GM18499 (cell line): Measurements from ENCODE around the gene IL6ST.

Experiments
- ATAC-seq: cut with Tn5 transposase; IDR thresholded peaks from one replicate; pipeline ENCODE4 v1.9.1; 2021; ENCODE audit warnings: moderate number of reproducible peaks; ENCODE audit not compliant: insufficient read depth, unreplicated experiment

The IL6ST gene

DNA sequence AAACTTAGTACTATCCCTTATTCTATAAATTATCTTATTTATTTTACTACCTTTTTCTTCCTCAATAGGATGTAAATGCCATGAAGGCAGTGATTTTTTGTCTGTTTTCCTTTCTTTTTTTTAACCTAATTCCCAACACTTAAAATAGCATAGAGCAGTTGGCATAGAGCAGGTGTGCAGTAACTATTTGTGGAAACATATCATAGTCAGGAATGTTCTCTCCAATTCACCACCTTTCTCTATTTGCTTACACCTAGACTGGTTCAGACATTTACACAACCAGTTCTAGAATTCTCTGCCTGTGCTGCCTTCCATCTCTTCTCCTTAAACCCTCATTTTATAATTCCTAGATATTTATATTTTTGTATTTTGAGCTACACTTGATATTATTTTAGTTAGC is 94.0 kb downstream of the IL6ST start:
- ATAC-seq, result no peak

DNA sequence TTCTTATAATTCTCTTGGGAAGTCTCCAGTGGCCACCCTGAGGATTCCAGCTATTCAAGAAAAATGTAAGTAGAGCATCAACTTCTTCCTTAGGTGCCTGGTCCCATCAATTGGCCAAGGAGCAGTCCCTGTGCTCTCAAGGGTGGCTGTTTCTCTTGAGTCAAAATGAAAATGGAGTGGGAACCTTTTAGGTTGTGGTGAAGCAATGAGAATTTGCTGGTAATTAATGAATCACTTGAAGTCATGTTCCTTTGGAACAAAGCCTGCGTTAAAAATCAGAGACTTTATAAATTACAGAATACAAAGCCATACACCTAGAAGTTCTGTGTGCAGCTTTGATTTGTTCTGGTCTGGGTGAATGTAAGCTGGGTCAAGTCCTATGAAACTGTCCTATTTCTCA is 94.7 kb downstream of the IL6ST start:
- no peak for ATAC-seq

DNA sequence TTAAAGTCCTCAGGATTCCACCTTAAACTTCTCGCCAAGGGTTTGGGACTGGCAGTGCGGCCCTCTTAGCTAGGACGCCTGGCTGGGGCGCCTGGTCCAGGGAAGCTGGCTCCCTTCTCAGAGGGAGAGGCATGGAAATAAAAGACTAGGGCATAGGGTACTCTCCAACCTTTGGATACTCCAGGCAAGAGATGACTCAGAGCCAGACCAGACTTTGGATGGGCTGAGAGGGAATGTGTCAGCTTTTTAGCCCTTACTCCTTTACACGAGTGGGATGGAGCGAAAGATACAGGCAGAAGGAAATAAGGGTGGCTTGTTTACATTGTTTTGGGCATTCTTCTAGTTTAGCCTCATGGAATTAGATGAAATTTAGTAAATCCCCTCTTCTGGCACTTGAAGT is 95.4 kb downstream of the IL6ST start:
- ATAC-seq, result no peak

DNA sequence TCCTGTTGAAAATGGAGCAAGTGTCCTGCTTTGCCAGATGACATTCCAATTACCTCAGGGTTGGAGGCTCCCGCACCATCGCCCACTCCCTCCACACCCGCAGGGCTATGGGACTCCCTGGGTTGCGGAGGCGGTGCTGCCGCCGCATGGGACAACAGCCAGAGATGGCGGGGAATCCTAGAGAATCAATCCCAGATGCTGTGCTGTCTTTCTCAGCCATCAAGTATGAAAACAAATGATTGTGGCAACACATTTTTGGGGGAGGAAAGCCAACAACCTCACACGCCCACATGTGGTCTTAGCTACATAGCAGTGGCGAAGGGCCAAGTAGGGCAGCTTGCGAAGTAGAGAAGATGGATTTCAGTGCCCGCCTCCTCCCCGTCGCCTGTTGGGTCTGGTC is 96.9 kb downstream of the IL6ST start:
- ATAC-seq, result no peak

DNA sequence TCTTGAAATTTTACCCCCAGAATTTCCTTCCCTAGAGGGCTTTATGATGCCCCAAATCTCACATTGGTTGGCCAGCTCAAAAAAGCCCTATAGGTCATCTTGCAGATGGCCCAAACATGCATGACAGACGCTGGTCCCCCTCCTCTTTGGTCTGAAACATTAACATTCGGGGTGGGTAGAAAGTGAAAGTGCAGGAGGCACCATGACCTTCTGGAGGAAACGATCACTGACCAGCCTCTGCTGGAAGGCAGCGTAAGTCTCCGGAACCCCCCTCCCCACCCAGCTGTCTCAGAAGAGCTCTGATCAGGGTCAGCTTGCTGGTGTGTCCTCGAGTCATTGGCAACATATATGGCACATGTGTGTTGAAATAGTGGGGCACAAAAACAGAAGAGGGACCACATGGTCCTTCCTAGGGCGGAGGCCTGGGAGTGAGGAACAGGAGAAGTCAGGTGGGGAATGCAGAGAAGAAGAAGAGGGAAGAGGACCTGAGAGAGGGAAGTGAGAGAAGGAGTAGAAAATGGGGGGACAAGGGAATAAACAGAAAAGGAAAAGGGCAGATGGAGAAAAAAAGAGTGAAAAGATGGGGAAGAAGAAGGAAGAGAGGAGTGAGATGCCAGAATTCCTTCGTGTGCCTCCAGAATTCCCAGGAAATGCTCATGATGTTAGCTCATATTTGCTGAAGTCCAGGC is 97.4 kb downstream of the IL6ST start:
- ATAC-seq, result no peak

DNA sequence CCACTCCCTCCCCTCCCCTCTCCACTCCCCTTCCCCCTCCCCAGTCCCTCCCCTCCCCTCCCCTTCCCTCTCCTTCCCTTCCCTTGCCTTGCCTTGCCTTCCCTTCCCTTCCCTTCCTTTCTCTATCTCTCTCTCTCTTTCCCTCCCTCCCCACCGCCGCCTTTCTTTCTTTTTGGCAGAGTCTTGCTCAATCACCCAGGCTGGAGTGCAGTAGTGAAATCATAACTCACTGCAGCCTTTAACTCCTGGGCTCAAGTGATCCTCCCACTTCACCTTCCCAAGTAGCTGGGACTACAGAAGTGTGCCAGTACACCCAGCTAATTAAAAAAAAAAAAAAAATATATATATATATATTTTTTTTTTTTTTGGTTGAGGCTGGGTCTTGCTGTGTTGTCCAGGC is 98.1 kb downstream of the IL6ST start:
- no peak for ATAC-seq

DNA sequence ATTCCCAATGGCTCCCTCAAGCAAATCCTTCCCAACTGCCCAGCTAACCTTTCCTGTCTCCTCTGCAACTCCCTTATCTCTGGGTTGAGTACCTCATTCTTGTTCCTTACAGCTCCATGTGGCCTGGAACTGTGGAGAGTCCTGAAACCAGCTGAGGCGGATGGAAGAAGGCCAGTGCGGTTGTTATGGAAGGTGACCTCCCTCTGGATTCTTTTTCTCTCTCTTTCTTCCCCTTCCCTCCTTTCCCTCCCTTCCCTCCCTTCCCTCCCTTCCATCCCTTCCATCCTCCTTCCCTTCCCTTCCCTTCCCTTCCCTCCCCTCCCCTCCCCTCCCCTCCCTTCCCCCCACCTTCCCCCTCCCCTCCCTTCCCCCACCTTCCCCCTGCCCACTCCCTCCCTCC is 98.5 kb downstream of the IL6ST start:
- no peak for ATAC-seq

DNA sequence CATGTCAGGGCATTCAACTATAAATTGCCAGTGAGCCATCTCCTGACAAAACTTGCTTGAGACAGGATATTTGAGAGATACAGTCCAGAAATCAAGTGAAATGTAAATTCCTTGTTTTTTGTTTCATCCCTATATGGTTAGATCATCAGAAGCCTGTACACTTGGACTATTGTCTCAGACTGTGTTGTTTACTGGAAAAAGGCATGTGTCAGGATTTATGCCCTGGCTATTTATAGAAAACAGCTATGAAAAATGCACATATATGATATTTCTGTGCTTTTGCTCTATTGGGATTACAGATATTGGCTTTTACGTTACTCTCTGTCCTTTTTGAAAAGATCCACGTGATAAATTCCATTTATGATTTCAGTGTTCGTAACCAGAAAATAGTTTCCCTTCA is 99.4 kb downstream of the IL6ST start:
- no peak for ATAC-seq

DNA sequence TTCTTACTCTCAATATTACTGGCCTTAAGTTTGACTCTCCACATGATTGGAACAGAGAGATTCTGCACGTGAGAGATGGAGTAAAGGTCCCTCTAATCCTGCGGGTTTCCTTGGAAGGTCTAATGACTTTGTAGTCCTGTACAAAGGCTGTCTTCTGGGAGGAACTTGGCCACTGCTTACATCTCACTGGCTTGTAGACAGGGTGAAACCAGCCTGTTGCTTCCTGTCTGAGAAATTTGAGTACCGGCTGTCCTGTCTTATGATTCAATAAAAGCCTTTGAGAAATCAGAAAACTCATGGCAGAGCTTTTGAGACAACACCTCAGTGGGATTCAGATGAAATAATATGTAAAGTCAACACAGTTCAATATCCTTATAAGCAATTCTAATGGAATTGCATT is 100.6 kb downstream of the IL6ST start:
- ATAC-seq, result no peak

DNA sequence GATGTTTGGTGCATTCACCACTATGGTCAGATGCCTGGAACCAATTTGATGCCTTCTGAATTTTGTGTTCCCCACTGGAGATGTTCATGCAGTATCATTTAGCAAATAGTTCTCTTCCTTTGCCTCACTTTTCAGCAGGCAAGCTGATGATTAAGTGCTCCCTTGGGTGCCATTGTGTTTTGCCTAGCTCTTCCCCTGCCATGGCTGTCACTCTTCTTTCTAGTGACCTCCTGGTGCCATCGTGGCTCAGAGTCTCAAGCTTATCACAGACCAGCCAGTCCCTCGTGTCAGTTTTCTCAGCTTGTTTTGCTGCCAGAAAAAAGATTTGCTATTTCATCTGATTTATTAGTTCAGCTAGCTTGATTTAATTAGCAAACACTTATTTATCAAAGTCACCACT is 102.3 kb downstream of the IL6ST start:
- no peak for ATAC-seq

DNA sequence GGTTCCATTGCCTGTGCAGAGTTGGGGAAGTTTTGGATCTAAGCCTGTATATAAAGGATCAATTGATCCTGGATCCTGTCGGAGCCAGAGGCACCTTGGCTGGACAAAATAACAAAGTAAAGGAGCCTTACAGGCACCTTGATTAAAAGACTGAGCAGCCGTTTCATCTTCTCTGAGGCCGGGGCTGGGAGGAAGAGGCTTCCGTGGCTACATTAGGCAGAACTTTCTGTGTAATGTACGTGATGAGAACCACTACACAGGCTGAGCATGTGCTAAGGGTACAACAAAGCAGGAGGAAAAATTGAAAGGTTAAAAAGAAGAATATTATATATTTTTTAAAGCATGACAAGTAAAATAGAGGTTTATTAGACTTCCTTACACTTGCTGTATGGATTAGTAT is 106.6 kb downstream of the IL6ST start:
- no peak for ATAC-seq

DNA sequence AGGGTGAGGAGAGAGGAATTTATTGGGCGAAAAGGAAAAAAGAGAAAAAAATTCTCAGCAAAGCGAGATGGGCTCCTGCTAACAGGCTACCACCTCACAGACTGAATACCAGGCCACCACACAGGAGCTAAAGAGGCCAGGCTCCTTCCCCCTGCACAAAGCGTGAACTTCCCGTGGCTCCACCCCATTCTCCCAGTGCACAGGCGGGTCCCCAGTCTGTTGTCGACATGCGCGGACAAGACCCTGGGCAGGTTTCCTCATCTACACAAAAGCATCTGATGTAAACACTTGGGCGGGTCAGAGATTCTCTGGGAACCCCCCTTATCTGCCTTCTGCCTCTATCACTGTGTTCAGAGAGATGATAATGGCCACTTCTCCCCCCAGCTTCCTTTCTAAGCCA is 109.4 kb downstream of the IL6ST start:
- no peak for ATAC-seq
